DND-41 (cell line): Measurements from ENCODE around the gene ZDHHC14.

Experiments used
- CTCF ChIP-seq: IDR thresholded peaks from 2 replicates; pipeline ENCODE4 v1.5.1; 2012; ENCODE audit warnings: borderline replicate concordance, low read length, moderate library complexity, mild to moderate bottlenecking; ENCODE audit not compliant: poor library complexity, severe bottlenecking; ENCODE audit errors: extremely low read depth
- EZH2 ChIP-seq: IDR thresholded peaks from 3 replicates; pipeline ENCODE4 v1.6.1; 2012; ENCODE audit warnings: borderline replicate concordance, low read depth, mild to moderate bottlenecking, moderate library complexity, low read length, inconsistent platforms; ENCODE audit not compliant: severe bottlenecking

GRCh38 chr6:157498817-157499216, 117.8 kb downstream of the ZDHHC14 start:
- TF ChIP-seq CTCF (no peak), EZH2 (no peak)
